HG03442 (cell line): Measurements from ENCODE around the gene HOXC10.

Source experiments
- ATAC-seq: cut with Tn5 transposase; IDR thresholded peaks from one replicate; pipeline ENCODE4 v1.9.1; 2021; ENCODE audit warnings: mild to moderate bottlenecking, moderate library complexity; ENCODE audit not compliant: unreplicated experiment

HOXC10 gene

DNA sequence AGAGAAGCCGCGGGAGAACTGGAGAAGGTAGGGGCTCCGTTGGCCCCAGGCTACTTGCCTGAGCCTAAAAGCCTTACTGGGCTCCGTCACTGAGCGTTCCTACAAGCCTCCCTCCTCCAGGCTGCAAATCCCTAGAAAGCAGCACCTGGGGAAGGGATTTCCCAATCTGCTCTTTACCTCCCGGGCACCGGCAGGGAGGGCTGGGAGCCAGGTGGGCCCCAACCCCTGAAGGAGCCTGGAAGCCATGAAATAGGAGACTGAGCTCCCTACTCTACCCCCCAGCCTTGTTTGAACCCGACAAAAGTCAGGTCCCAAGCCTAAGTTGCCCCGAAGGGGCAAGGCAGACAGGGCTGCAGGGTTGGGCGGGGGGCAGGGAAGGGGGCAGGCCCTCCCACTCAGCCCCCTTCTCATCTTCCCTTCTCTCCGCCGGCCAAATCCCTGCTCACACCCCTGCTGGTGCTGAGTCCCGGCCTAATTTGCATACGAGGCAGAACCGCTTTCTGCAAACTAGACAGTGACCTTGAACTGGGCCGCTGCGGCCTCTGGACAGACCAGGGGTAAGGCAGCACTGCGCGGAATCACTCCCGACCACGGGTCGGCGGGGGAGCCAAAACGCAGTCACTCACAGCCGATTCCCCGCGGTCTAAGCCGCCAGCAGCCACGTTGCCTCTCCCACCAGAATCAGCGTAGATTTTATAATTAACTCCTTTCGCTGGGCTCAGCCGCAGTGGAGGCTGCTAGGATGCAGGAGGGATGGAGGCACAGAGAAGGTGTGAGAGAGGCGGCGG is 34.0 kb upstream of the HOXC10 start:
- ATAC-seq: no peak

DNA sequence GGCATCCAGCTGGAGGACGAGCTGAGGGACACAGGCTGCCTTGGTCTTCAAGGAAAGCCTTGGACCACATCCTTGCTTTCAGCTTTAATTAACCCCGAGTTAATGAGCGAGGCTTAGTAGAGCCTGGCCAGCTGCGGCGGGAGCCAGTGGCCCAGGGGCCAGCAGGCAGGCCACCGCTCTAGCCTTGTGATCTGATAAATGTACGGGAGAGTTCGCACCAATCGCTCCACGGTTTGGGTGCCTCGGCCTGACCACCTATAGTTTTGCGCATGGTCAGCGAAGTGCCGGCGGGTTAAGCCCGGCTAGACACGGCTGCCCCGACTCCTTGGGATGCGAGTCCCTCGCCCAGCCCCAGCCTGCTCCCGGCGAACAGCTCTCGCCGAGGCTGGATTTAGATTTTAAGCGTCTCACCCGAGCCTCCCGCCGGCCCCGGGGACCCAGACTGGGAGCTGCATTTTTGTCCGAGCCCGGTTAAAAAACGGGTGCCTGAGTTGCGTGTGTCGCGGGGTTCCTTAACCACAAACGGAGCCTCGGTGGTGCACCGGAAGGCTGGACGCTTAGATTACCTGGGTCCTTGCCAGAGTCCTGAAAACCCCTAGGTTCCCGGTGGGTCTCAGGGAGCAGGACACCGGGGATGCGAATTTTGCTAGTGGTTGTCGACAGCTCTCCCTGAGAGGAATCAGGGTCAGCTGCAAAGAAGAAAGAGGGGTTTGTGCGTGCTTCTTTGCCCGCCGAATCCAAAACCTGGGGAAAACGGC is 33.2 kb upstream of the HOXC10 start:
- ATAC-seq: no peak

GRCh38 chr12:53952335-53952694 is 32.6 kb upstream of the HOXC10 start:
- no peak for ATAC-seq

DNA sequence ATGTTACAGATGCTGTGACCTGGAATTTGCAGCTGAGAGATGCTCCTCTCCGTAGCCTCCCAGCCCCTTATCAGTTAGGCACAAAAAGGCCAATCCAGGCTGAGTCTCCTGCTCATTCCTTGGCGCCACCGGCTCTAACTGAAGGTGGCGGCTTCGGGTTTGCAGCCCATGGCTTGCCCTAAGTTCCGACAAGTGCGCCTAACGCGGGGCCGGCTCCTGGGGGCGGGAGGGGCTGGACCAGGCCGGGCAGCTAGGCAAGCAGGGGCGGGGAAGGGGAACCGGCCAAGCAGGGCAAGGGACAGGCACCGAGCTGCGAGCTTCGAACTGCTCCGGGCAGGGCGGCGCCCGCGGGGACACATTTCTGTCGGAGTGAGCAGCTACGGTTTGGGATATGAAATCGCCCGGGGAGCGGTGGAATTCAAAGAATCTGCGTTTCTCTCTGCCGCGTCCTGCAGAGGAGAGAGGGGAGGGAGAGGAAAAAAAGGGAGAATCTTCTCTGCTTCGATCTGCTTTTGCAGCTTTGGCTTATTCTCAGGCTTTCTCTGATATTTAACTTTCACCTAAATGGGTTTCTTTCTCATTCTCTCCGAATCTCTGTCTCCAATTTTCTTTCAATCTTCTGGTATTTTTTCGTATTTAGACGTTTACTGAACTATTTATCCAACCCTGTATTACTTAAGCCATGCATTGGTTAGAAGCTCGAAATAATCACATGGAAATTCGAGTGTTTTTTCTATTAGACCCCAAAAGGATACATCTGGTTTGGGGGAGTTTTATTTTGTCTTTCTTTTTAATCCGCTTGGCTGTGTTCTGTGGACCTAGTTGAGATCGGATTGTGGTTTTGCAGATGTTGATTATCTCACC is 31.8 kb upstream of the HOXC10 start:
- no peak for ATAC-seq

- no peak for ATAC-seq
Measured at GRCh38 chr12:53953831-53954693, 30.9 kb upstream of the HOXC10 start.

DNA sequence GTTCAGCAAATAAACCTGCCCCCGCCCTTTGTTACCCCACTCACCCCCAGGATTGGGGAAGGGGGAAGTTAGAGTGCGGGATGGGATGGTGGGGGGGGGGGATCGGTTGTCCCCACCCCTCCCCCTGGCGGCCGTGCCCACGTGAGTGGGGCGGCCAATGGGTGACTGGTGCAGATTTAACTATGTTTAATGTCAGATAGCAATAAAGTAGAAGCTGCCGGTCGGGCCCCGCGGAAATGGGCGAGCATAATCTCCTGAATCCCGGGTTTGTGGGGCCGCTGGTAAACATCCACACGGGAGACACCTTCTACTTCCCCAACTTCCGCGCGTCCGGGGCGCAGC is 30.3 kb upstream of the HOXC10 start, which contains the start of gene HOXC12:
HOXC12 (plus strand) TSS at position 210 of the 342 bp plus-strand sequence; CDS start at position 237, 27 bp downstream.
- ATAC-seq: no peak

DNA sequence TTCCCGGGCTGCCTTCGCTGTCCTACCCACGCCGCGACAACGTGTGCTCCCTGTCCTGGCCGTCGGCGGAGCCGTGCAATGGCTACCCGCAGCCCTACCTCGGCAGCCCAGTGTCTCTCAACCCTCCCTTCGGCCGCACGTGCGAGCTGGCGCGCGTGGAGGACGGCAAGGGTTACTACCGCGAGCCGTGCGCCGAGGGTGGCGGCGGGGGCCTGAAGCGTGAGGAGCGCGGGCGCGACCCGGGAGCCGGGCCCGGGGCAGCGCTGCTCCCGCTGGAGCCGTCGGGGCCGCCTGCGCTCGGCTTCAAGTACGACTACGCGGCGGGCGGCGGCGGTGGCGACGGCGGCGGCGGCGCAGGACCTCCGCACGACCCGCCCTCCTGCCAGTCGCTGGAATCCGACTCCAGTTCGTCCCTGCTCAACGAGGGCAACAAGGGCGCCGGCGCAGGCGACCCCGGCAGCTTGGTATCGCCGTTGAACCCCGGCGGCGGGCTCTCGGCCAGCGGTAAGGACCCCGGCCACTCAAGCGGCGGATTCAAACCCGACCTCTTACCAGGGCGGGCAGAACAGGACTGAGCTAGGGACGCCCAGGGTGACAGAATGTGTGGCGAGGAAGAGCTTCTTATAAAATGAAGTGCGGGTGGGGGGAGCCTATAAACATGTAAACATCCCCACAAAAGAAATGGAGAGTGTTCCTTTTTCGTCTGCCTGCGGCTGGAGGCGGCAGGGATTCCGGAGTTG is 29.7 kb upstream of the HOXC10 start:
- no peak for ATAC-seq

GRCh38 chr12:53955776-53956250 is 29.1 kb upstream of the HOXC10 start:
- ATAC-seq: no peak

- ATAC-seq: no peak
Measured at GRCh38 chr12:53956251-53956887, 28.6 kb upstream of the HOXC10 start.

DNA sequence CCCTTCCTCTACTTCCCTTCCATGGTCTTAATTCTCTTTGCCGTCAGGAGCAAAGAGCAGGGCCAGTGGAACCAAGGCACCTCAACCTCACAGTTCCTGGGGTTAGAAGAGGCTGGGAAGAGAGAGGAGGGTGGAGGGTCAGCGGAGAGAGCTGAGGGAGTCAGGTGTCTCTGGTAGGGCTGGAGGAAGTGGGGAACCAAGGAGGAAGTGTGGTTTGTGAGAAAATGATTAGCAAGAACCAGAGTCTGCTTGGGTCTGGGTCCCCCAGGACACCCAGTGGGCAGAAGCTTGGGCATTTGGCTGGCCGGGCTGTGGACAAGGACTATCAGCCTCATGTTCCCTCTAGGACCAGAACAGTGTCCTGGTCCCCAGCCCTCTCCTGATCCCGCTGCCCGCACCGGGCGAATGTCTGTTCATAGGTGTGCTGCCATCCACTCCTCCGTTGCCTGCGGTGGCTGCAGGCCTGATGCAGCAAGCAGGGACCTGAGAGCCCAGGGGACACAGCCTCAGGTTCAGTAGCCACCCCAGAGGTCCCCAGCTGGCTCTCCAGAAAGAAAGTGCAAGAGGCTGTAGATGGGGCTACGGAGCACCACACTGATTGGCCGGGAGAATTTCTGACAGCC is 27.9 kb upstream of the HOXC10 start:
- no peak for ATAC-seq

DNA sequence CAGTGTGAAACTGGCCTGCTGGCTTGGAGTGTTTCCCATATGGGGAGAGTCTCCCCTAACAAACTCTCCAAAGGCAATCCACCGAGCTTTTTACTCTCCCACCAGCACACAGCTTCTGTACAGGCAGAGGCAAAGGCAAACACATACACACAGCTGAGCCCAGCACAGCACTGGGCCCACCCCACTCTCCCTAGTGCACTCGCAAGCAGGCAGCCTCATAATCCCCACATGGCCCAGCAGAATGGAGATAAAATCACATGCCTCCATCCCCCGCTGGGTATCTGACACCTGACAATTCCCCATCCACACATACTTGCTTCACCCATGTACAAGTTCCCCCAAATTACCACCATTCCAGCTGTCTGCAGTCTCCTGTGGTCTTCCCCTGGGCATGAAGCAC is 26.8 kb upstream of the HOXC10 start:
- ATAC-seq: no peak

GRCh38 chr12:53959314-53959713 is 25.6 kb upstream of the HOXC10 start:
- no peak for ATAC-seq

DNA sequence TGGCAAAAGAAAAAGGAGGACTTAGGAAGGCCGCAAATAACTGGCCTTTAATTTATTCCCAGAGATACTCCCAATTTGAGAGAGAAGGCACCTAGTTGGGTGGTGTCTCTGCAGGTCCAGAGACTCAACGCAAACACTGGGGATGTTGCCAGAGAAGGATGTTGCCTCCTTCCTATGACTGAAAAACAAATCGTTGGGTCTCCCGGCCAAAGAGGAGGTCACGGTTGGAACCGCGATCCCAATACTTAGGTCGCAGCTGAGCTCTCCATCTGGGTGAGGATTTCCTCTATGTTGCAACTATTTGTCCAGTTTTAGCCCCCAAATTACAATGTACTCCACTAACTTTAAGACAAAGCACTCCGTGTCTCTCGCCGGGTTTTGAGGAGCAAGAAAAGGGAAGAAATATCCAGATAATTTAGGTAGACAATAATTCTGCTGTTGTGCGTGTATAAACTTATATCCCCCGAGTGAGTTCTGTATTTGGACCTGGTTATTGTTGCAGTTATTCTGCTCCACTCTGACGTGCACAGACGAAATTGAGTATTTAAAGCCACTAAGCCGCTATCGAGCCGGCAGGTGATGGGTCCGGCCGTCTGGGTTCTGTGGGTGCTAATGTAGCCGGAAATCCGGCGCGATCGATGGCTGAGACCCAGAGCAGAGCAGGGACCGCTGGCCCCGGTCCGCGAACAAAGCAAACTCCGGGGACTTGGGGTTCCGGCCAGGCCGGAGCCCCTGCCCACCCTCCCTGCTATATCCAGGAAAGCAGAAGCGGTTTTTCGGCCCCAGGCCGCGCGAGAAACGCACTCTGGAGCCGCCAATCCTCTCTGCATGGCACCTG is 24.5 kb upstream of the HOXC10 start:
- ATAC-seq: no peak

DNA sequence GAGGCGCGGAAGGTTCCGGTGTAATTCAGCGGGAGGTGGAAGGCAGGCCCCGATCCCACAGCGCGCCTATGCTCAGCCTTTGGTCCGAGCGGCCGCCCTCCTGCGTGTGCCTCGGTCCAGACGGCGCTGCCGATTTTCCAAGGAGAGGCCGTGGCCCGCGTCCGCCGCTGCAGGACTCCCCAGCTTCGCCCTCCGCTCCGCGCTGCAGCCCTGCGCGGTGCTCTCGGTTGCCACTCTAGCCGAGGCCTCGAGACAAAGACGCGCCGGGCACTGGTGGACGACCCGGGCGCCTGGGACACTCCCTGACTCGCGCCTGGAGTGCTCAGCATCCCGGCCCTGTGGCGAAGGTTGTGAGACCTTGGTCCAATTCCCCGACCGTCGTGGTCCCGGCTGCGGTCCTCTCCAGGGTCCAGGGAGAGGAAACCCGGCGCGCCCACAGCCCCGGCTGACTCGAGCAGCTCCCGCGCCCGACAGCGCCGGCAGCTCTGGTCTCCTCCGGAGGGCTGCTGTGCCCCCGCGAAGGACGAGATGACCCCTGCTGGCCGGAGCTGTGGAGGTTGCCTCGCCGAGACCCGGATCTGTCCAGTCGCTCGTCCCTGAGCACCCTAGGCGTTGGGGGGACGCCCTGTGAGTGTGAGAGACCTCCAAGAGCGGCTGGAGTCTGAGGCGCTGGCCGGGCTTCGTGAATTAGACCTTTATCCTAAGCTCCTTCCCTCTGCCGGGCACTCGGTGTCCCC is 23.8 kb upstream of the HOXC10 start:
- ATAC-seq: no peak

DNA sequence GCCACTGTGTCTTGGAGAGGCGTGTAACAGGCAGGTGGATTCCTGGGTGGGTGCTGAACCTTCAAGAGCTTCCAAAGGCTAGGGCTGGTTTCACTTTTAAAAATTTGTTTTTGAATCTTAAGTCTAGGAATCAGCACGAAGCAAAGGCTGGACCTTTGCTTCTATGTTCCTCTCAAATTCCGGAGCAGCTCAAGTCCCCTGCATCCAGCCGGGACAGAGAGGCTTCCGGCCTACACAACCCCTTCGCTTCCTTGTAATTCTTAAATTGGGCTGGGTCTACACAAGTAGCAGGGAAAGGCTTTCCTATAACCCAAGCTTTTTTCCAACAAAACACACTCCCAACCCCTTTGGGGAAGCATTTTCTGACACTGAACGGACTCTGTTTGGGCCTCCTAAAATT is 21.9 kb upstream of the HOXC10 start:
- no peak for ATAC-seq

DNA sequence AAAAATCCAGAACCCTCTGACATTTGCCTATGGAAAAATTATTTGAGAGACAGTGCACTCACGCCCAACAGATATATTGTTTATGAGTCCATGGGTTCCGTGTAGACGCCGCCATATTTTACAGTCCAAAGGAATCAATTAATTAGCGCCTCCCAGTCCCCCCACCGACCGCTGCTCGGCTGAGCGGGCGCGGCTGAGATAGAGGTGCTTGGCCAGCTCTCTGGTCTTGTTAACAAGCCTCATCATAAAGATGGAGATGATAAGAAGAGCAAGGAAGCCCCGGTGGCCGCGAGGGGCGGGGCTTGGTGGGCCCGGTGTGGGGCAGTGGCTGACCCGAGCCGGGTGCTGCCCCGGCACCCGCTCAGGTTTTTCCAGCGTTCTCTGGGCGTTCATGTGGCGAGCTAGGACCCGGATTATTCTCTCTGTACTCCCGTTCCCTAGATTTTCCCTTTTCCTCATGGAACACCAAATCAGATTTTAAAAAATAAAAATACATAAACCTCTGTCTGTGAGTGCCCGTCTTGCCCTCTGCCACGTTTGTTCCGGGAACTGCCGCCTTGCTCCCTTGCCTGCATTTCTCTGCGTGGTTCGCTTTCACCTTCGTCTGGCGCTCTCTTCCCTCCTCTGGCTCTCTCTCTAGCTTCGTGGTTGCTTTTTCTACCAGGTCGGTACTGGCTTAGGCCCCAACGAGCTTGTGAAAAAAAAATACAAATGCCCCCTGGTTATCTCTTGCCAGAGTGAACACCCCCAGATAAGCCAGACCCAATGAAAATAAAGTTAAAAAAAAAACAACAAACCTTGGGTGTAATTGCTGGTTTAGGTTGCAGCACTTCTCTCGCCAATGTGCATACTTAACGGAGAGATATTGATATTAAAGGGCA is 21.3 kb upstream of the HOXC10 start:
- ATAC-seq: no peak
